ENCODE results near the gene EEF1AKMT1. TPM values are rescaled to one million over a fixed set of nuclear protein-coding genes. Genes with fewer than 3 reads are reported as not detected.

EEF1AKMT1 gene
- total and polyA plus RNA-seq, 2 experiments from 2014 or later: 3.2 to 7.6 TPM

GRCh38 chr13:20823071-20823470, 49.3 kb upstream of the EEF1AKMT1 start (continued):
- TF ChIP-seq ZNF462 (CRISPR knock-in tag; IDR thresholded peaks at IDR 0.05) (no peak), POLR2AphosphoS5 (IDR thresholded peaks at IDR 0.05; ENCODE audit: low read depth) (no peak), JUNB (IDR thresholded peaks at IDR 0.05; ENCODE audit: unreplicated experiment) (no peak), ETS1 (IDR thresholded peaks at IDR 0.05) (no peak), CREB1 (CRISPR knock-in tag; IDR thresholded peaks at IDR 0.05; ENCODE audit: low read depth) (no peak), REST (IDR thresholded peaks at IDR 0.05; ENCODE audit: unreplicated experiment) (no peak), ZNF114 (CRISPR knock-in tag; IDR thresholded peaks at IDR 0.05) (no peak)

Data from GM23338 (cell line).